ENCODE results near the gene CAPZA1.
"Not testable (repeated sequence)": the region's sequence is repeated elsewhere in the genome, so short reads cannot be mapped to it uniquely, and the experiment has no call there.

The CAPZA1 gene

GRCh38 chr1:112628516-112628915 is 8.9 kb downstream of the CAPZA1 start:
- DNase-seq (ENCODE audit: low spot score), result no peak

GRCh38 chr1:112629256-112629655 is 9.6 kb downstream of the CAPZA1 start:
- DNase-seq (ENCODE audit: low spot score), result no peak

- DNase-seq (ENCODE audit: low spot score), result no peak
These were observed 14.0 kb downstream of the CAPZA1 start for GRCh38 chr1:112633628-112634027.

GRCh38 chr1:112634367-112634766 is 14.7 kb downstream of the CAPZA1 start:
- no peak for DNase-seq (ENCODE audit: low spot score)

- DNase-seq (ENCODE audit: low spot score), result no peak
These were observed 16.4 kb downstream of the CAPZA1 start for GRCh38 chr1:112636056-112636455.

GRCh38 chr1:112636597-112637253 is 17.1 kb downstream of the CAPZA1 start:
- DNase-seq (ENCODE audit: low spot score), result no peak

- DNase-seq (ENCODE audit: low spot score), result no peak
These were observed 17.9 kb downstream of the CAPZA1 start for GRCh38 chr1:112637254-112638109.

GRCh38 chr1:112638110-112638428 is 18.4 kb downstream of the CAPZA1 start:
- DNase-seq (ENCODE audit: low spot score), result no peak

GRCh38 chr1:112640437-112640836 is 20.8 kb downstream of the CAPZA1 start:
- DNase-seq (ENCODE audit: low spot score), result not testable (repeated sequence)

- DNase-seq (ENCODE audit: low spot score), result no peak
These were observed 23.4 kb downstream of the CAPZA1 start for GRCh38 chr1:112643080-112643479.

GRCh38 chr1:112646225-112646624 is 26.6 kb downstream of the CAPZA1 start:
- DNase-seq (ENCODE audit: low spot score), result no peak

GRCh38 chr1:112651205-112651604 is 31.6 kb downstream of the CAPZA1 start:
- no peak for DNase-seq (ENCODE audit: low spot score)

GRCh38 chr1:112665857-112666256 is 46.2 kb downstream of the CAPZA1 start:
- no peak for DNase-seq (ENCODE audit: low spot score)

GRCh38 chr1:112666946-112667345 is 47.3 kb downstream of the CAPZA1 start:
- no peak for DNase-seq (ENCODE audit: low spot score)

- no peak for DNase-seq (ENCODE audit: low spot score)
These were observed 52.4 kb downstream of the CAPZA1 start for GRCh38 chr1:112672009-112672408.

- DNase-seq (ENCODE audit: low spot score), result no peak
These were observed 53.2 kb downstream of the CAPZA1 start for GRCh38 chr1:112672842-112673241.

GRCh38 chr1:112673592-112674439 is 54.2 kb downstream of the CAPZA1 start:
- no peak for DNase-seq (ENCODE audit: low spot score)

- DNase-seq (ENCODE audit: low spot score), result peak; percentile 52
These were observed 54.9 kb downstream of the CAPZA1 start, which contains the start of gene MOV10 for GRCh38 chr1:112674440-112674985. TSS of gene MOV10 (plus strand) at chr1:112674659. CDS start at chr1:112674913, 254 bp downstream.

- DNase-seq (ENCODE audit: low spot score), result peak; percentile 76
These were observed 55.5 kb downstream of the CAPZA1 start for GRCh38 chr1:112674986-112675727.

- DNase-seq (ENCODE audit: low spot score), result no peak
These were observed 56.2 kb downstream of the CAPZA1 start for GRCh38 chr1:112675728-112676381.

- no peak for DNase-seq (ENCODE audit: low spot score)
These were observed 56.9 kb downstream of the CAPZA1 start for GRCh38 chr1:112676543-112676942.
